HFF-Myc (cell line): ENCODE results near the gene ODC1.

Source experiments
- DNase-seq: peaks from one replicate; pipeline ENCODE4 v3.0.0-alpha.2; 2011; ENCODE audit warnings: low read depth; ENCODE audit errors: extremely low read depth
- H3K4me3 ChIP-seq: replicated peaks from 2 replicates; pipeline ENCODE4 v1.5.1; 2011; ENCODE audit warnings: low read depth, mild to moderate bottlenecking, control low read depth, low read length
- CTCF ChIP-seq: IDR thresholded peaks from 2 replicates; pipeline ENCODE4 v1.5.1; 2012; ENCODE audit warnings: mild to moderate bottlenecking, low read depth, low read length, control low read depth; ENCODE audit errors: missing control alignments

Gene ODC1

GRCh38 chr2:10482913-10483312 lies 34.8 kb upstream of the ODC1 start:
- DNase-seq, result no peak
- no peak for TF ChIP-seq CTCF
- H3K4me3 ChIP-seq, result no peak overlapping the region

GRCh38 chr2:10482460-10482859 lies 34.3 kb upstream of the ODC1 start:
- no peak overlapping the region for H3K4me3 ChIP-seq
- no peak for TF ChIP-seq CTCF
- no peak for DNase-seq

- no peak overlapping the region for H3K4me3 ChIP-seq
- no peak for DNase-seq
- TF ChIP-seq CTCF, result no peak
These were observed 33.6 kb upstream of the ODC1 start for GRCh38 chr2:10481666-10482157.

GRCh38 chr2:10481055-10481665 lies 33.0 kb upstream of the ODC1 start:
- no peak overlapping the region for H3K4me3 ChIP-seq
- no peak for DNase-seq
- TF ChIP-seq CTCF, result no peak

- DNase-seq, result no peak
- TF ChIP-seq CTCF, result no peak
- no peak overlapping the region for H3K4me3 ChIP-seq
These were observed 32.3 kb upstream of the ODC1 start for GRCh38 chr2:10480359-10480949.

GRCh38 chr2:10478916-10479315 lies 30.8 kb upstream of the ODC1 start:
- no peak overlapping the region for H3K4me3 ChIP-seq
- no peak for DNase-seq
- TF ChIP-seq CTCF, result no peak

GRCh38 chr2:10478298-10478625 lies 30.1 kb upstream of the ODC1 start:
- DNase-seq, result no peak
- H3K4me3 ChIP-seq, result no peak overlapping the region
- TF ChIP-seq CTCF, result no peak
